Liver (tissue), 3 donors: ENCODE measurements around the gene SPHK2.
"Not testable (repeated sequence)": the region's sequence is repeated elsewhere in the genome, so short reads cannot be mapped to it uniquely, and the experiment has no call there.

ENCODE experiments used
- RXRA ChIP-seq, 2 donors: IDR thresholded peaks; 2 replicates each; pipeline ENCODE4 v1.6.1; 2017 to 2018; ENCODE audit warnings: antibody characterized with exemption in 2 of 2, mild to moderate bottlenecking in 1 of 2
- YY1 ChIP-seq: IDR thresholded peaks from 2 replicates; pipeline ENCODE4 v1.6.1; 2016; ENCODE audit warnings: antibody characterized with exemption, mild to moderate bottlenecking
- TF ChIP-seq, protein P1 (sequence below): fragments of 150-350 bp; IDR thresholded peaks from 2 replicates; pipeline ENCODE4 v1.5.1; 2017; ENCODE audit warnings: improper control_type of control experiment, low read depth, low read length; ENCODE audit not compliant: missing input control
- TF ChIP-seq, protein P2 (sequence below): IDR thresholded peaks from 2 replicates; pipeline ENCODE4 v1.6.1; 2016; ENCODE audit warnings: antibody characterized with exemption, mild to moderate bottlenecking
- donor health status: healthy.
- donor health status: healthy.

DNA sequence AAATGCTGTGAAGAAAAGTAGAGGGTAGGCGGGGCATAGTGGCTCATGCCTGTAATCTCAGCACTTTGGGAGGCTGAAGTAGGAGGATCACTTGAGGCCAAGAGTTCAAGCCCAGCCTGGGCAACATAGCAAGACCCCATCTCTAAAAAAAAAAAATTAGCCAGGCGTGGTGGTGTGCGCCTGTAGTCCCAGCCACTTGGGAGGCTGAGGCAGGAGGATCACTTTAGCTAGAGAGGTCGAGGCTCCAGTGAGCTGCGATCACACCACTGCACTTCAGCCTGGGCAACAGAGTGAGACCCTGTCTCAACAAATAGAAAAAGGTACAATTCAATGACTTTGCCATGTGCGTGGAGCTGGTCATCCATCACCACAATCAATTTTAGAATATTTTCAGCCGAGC, 41.4 kb upstream of the SPHK2 start:
- TF ChIP-seq, protein P1, sequence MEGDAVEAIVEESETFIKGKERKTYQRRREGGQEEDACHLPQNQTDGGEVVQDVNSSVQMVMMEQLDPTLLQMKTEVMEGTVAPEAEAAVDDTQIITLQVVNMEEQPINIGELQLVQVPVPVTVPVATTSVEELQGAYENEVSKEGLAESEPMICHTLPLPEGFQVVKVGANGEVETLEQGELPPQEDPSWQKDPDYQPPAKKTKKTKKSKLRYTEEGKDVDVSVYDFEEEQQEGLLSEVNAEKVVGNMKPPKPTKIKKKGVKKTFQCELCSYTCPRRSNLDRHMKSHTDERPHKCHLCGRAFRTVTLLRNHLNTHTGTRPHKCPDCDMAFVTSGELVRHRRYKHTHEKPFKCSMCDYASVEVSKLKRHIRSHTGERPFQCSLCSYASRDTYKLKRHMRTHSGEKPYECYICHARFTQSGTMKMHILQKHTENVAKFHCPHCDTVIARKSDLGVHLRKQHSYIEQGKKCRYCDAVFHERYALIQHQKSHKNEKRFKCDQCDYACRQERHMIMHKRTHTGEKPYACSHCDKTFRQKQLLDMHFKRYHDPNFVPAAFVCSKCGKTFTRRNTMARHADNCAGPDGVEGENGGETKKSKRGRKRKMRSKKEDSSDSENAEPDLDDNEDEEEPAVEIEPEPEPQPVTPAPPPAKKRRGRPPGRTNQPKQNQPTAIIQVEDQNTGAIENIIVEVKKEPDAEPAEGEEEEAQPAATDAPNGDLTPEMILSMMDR: not testable (repeated sequence)
- not testable (repeated sequence) for TF ChIP-seq YY1; RXRA (IDR thresholded peaks at IDR 0.05)
- TF ChIP-seq, protein P2, sequence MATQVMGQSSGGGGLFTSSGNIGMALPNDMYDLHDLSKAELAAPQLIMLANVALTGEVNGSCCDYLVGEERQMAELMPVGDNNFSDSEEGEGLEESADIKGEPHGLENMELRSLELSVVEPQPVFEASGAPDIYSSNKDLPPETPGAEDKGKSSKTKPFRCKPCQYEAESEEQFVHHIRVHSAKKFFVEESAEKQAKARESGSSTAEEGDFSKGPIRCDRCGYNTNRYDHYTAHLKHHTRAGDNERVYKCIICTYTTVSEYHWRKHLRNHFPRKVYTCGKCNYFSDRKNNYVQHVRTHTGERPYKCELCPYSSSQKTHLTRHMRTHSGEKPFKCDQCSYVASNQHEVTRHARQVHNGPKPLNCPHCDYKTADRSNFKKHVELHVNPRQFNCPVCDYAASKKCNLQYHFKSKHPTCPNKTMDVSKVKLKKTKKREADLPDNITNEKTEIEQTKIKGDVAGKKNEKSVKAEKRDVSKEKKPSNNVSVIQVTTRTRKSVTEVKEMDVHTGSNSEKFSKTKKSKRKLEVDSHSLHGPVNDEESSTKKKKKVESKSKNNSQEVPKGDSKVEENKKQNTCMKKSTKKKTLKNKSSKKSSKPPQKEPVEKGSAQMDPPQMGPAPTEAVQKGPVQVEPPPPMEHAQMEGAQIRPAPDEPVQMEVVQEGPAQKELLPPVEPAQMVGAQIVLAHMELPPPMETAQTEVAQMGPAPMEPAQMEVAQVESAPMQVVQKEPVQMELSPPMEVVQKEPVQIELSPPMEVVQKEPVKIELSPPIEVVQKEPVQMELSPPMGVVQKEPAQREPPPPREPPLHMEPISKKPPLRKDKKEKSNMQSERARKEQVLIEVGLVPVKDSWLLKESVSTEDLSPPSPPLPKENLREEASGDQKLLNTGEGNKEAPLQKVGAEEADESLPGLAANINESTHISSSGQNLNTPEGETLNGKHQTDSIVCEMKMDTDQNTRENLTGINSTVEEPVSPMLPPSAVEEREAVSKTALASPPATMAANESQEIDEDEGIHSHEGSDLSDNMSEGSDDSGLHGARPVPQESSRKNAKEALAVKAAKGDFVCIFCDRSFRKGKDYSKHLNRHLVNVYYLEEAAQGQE: not testable (repeated sequence)
